HepG2 (cell line): ENCODE results near the gene CDK15. TPM values are rescaled to one million over a fixed set of nuclear protein-coding genes. Genes with fewer than 3 reads are reported as not detected.

Experiments
- ARHGAP35 ChIP-seq: sonication (generic); formaldehyde crosslinking; IDR thresholded peaks from 2 replicates; pipeline ENCODE4 v1.9.0; 2022; ENCODE audit warnings: mild to moderate bottlenecking, inconsistent platforms, moderate library complexity, missing genetic modification reagents, borderline replicate concordance
- BATF2 ChIP-seq: sonication (generic); formaldehyde crosslinking; IDR thresholded peaks from 2 replicates; pipeline ENCODE4 v1.8.0; 2022; ENCODE audit warnings: mild to moderate bottlenecking, missing genetic modification reagents, moderate library complexity
- DMAP1 ChIP-seq: IDR thresholded peaks from 2 replicates; pipeline ENCODE4 v1.6.1; 2016
- FOXM1 ChIP-seq: sonication (generic); formaldehyde crosslinking; IDR thresholded peaks from 2 replicates; pipeline ENCODE4 v1.5.0; 2020; ENCODE audit warnings: missing genetic modification reagents
- GATAD1 ChIP-seq: IDR thresholded peaks from 2 replicates; pipeline ENCODE4 v1.6.1; 2016; ENCODE audit warnings: missing genetic modification reagents, missing compliant biosample characterization
- HNRNPH1 ChIP-seq: fragments of 200-400 bp; formaldehyde crosslinking; optimal IDR thresholded peaks from 2 replicates; pipeline ENCODE3; 2017; ENCODE audit warnings: mild to moderate bottlenecking, low read depth, low read length
- RBFOX2 ChIP-seq: fragments of 200-400 bp; formaldehyde crosslinking; IDR thresholded peaks from 2 replicates; pipeline ENCODE4 v1.6.1; 2017; ENCODE audit warnings: low read depth, mild to moderate bottlenecking, low read length
- RXRB ChIP-seq: IDR thresholded peaks from 2 replicates; pipeline ENCODE4 v1.6.1; 2016; ENCODE audit warnings: borderline replicate concordance, missing genetic modification reagents, missing compliant biosample characterization
- ZBTB42 ChIP-seq: sonication (generic); formaldehyde crosslinking; IDR thresholded peaks from 2 replicates; pipeline ENCODE4 v1.5.0; 2020; ENCODE audit warnings: mild to moderate bottlenecking, missing genetic modification reagents
- ZNF296 ChIP-seq: sonication (generic); formaldehyde crosslinking; conservative IDR thresholded peaks from 2 replicates; pipeline ENCODE4 v1.5.0; 2020; ENCODE audit warnings: mild to moderate bottlenecking, missing genetic modification reagents
- ZNF343 ChIP-seq: sonication (generic); formaldehyde crosslinking; IDR thresholded peaks from 2 replicates; pipeline ENCODE4 v1.4.0; 2020; ENCODE audit warnings: mild to moderate bottlenecking, missing genetic modification reagents
- ZNF670 ChIP-seq: sonication (generic); formaldehyde crosslinking; IDR thresholded peaks from 2 replicates; pipeline ENCODE4 v1.8.0; 2022; ENCODE audit warnings: mild to moderate bottlenecking, missing genetic modification reagents, borderline replicate concordance
- polyA plus RNA-seq, 8 experiments: library from polyadenylated mRNA; depleted of rRNA in 3 of 8; stranded (reverse) in 7 of 8; unstranded in 1 of 8; fragments of >200 nt; fragmentation: Illumina TruSeq in 4 of 8; extraction: Trizol in 4 of 8; gene quantifications; 2 replicates each; pipeline versions ENCODE4 v1.2.1 to v1.2.3, GENCODE V29; 2011 to 2016; ENCODE audit warnings: low read depth in 4 of 8, missing spikeins in 1 of 8, mixed read lengths in 1 of 8; ENCODE audit not compliant: insufficient read depth in 1 of 8
- total RNA-seq, 5 experiments: library from RNA; depleted of rRNA; stranded (reverse); fragments of >200 nt; fragmentation: Illumina TruSeq; extraction: Trizol; gene quantifications; 2 replicates each; pipeline ENCODE4 v1.2.3, GENCODE V29; 2016; ENCODE audit warnings: low read depth in 1 of 5
- TF ChIP-seq, protein P1 (sequence below): sonication (generic); formaldehyde crosslinking; IDR thresholded peaks from 2 replicates; pipeline ENCODE4 v1.4.0; 2020; ENCODE audit warnings: missing genetic modification reagents
- TF ChIP-seq, protein P2 (sequence below): sonication (generic); formaldehyde crosslinking; IDR thresholded peaks from 2 replicates; pipeline ENCODE4 v1.5.0; 2020; ENCODE audit warnings: mild to moderate bottlenecking, missing genetic modification reagents, borderline replicate concordance
- TF ChIP-seq, protein P3 (sequence below): sonication (generic); formaldehyde crosslinking; IDR thresholded peaks from 2 replicates; pipeline ENCODE4 v1.5.1; 2020; ENCODE audit warnings: mild to moderate bottlenecking, missing genetic modification reagents

The CDK15 gene
- total and polyA plus RNA-seq, 2 of the 13 experiments (the other 11 are each of a cell fraction or from before 2014, with no cell fraction given) = not detected

DNA sequence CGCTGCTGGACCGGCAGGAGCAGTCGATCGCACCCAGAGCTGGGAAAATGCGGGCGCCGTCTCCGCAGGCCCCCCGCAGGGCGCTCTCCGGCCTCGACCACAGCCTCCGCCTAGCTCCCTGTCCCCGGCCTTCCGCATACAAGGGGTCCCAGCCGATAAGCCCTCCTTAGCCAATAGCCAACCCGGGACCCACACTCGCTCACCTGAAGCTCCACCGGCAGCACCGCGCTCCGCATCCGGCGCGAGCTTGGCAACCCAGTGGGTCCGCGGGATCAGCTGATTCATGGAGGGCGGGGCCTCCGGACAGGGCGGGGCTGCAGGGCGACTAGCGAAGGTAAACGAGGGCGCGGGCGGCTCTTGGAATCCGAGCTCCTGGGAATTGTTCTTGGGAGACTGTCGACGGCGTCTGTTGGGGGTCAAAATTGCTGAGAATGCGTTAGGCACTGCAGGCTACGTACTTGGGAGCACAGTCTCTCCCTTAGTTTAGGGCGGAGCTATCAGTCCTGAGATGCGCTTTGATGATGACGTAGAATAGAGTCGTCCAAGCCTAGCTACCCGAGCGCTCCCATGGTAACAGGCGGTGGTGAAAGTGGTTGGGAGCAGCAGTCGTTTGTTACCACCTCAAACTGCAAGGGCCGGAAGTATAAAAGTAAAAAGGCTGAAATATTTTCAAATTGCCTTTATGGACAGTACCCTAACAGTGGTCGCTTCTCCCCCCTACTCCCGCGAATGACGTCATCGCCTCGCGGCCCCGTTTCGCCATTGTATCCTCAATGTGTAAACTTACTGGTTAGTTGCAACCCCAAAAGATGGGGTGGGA, 25.5 kb upstream of the CDK15 start, which contains the start of gene ALS2 (continued):
- peak; percentile 63; the same call in 1 of the 2 replicates for TF ChIP-seq FOXM1 (CRISPR knock-in tag)
- peak; percentile 77; the same call in 1 of the 2 replicates for TF ChIP-seq ZNF343 (CRISPR knock-in tag)
- peak; percentile 80 for TF ChIP-seq RXRB
- no peak for TF ChIP-seq ZBTB42 (CRISPR knock-in tag)
- TF ChIP-seq HNRNPH1 = no peak
- TF ChIP-seq, protein P1, sequence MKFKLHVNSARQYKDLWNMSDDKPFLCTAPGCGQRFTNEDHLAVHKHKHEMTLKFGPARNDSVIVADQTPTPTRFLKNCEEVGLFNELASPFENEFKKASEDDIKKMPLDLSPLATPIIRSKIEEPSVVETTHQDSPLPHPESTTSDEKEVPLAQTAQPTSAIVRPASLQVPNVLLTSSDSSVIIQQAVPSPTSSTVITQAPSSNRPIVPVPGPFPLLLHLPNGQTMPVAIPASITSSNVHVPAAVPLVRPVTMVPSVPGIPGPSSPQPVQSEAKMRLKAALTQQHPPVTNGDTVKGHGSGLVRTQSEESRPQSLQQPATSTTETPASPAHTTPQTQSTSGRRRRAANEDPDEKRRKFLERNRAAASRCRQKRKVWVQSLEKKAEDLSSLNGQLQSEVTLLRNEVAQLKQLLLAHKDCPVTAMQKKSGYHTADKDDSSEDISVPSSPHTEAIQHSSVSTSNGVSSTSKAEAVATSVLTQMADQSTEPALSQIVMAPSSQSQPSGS = peak; percentile 88
- TF ChIP-seq GATAD1 (CRISPR knock-in tag) = peak; percentile 93
- TF ChIP-seq, protein P2, sequence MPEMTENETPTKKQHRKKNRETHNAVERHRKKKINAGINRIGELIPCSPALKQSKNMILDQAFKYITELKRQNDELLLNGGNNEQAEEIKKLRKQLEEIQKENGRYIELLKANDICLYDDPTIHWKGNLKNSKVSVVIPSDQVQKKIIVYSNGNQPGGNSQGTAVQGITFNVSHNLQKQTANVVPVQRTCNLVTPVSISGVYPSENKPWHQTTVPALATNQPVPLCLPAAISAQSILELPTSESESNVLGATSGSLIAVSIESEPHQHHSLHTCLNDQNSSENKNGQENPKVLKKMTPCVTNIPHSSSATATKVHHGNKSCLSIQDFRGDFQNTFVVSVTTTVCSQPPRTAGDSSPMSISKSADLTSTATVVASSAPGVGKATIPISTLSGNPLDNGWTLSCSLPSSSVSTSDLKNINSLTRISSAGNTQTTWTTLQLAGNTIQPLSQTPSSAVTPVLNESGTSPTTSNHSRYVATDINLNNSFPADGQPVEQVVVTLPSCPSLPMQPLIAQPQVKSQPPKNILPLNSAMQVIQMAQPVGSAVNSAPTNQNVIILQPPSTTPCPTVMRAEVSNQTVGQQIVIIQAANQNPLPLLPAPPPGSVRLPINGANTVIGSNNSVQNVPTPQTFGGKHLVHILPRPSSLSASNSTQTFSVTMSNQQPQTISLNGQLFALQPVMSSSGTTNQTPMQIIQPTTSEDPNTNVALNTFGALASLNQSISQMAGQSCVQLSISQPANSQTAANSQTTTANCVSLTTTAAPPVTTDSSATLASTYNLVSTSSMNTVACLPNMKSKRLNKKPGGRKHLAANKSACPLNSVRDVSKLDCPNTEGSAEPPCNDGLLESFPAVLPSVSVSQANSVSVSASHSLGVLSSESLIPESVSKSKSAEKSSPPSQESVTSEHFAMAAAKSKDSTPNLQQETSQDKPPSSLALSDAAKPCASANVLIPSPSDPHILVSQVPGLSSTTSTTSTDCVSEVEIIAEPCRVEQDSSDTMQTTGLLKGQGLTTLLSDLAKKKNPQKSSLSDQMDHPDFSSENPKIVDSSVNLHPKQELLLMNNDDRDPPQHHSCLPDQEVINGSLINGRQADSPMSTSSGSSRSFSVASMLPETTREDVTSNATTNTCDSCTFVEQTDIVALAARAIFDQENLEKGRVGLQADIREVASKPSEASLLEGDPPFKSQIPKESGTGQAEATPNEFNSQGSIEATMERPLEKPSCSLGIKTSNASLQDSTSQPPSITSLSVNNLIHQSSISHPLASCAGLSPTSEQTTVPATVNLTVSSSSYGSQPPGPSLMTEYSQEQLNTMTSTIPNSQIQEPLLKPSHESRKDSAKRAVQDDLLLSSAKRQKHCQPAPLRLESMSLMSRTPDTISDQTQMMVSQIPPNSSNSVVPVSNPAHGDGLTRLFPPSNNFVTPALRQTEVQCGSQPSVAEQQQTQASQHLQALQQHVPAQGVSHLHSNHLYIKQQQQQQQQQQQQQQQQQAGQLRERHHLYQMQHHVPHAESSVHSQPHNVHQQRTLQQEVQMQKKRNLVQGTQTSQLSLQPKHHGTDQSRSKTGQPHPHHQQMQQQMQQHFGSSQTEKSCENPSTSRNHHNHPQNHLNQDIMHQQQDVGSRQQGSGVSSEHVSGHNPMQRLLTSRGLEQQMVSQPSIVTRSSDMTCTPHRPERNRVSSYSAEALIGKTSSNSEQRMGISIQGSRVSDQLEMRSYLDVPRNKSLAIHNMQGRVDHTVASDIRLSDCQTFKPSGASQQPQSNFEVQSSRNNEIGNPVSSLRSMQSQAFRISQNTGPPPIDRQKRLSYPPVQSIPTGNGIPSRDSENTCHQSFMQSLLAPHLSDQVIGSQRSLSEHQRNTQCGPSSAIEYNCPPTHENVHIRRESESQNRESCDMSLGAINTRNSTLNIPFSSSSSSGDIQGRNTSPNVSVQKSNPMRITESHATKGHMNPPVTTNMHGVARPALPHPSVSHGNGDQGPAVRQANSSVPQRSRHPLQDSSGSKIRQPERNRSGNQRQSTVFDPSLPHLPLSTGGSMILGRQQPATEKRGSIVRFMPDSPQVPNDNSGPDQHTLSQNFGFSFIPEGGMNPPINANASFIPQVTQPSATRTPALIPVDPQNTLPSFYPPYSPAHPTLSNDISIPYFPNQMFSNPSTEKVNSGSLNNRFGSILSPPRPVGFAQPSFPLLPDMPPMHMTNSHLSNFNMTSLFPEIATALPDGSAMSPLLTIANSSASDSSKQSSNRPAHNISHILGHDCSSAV (CRISPR knock-in tag) = peak; percentile 79; the same call in 1 of the 2 replicates
- TF ChIP-seq ARHGAP35 (CRISPR knock-in tag) = 0 out of 2 replicates have a peak, but pooled peaks have one; percentile 33
- TF ChIP-seq, protein P3, sequence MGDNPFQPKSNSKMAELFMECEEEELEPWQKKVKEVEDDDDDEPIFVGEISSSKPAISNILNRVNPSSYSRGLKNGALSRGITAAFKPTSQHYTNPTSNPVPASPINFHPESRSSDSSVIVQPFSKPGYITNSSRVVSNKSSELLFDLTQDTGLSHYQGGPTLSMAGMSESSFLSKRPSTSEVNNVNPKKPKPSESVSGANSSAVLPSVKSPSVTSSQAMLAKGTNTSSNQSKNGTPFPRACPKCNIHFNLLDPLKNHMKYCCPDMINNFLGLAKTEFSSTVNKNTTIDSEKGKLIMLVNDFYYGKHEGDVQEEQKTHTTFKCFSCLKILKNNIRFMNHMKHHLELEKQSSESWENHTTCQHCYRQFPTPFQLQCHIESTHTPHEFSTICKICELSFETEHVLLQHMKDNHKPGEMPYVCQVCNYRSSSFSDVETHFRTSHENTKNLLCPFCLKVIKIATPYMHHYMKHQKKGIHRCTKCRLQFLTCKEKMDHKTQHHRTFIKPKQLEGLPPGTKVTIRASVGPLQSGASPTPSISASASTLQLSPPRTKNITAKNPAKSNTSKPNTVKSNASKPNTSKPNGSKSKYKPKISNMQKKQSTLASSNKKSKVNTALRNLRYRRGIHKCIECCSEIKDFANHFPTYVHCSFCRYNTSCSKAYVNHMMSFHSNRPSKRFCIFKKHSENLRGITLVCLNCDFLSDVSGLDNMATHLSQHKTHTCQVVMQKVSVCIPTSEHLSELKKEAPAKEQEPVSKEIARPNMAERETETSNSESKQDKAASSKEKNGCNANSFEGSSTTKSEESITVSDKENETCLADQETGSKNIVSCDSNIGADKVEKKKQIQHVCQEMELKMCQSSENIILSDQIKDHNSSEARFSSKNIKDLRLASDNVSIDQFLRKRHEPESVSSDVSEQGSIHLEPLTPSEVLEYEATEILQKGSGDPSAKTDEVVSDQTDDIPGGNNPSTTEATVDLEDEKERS (CRISPR knock-in tag) = peak; percentile 94
- TF ChIP-seq ZNF296 (CRISPR knock-in tag) = no peak
- peak; percentile 35; the same call in 1 of the 2 replicates for TF ChIP-seq DMAP1
- 0 out of 2 replicates have a peak, but pooled peaks have one; percentile 87 for TF ChIP-seq ZNF670 (CRISPR knock-in tag)
- TF ChIP-seq RBFOX2 = peak; percentile 88
- TF ChIP-seq BATF2 (CRISPR knock-in tag) = peak; percentile 25; the same call in 1 of the 2 replicates
